HL-60 (cell line): Measurements from ENCODE around the gene PUM2.

Experiments used
- DNase-seq, 2 experiments: peaks; one replicate each; pipeline ENCODE4 v3.0.0-alpha.2; 2010 to 2020; ENCODE audit warnings: low read depth in 1 of 2, low spot score in 1 of 2
- H3K27ac ChIP-seq: fragments of 250-450 bp; sonication (Bioruptor Pico); replicated peaks from 2 replicates; pipeline ENCODE4 v1.5.1; 2020; ENCODE audit warnings: mild to moderate bottlenecking, moderate library complexity
- H3K27me3 ChIP-seq: fragments of 250-450 bp; sonication (Bioruptor Pico); 2 replicates; pipeline ENCODE4 v1.5.1; 2021; ENCODE audit warnings: mild to moderate bottlenecking, moderate library complexity; ENCODE audit not compliant: insufficient read depth, poor library complexity, severe bottlenecking
- H3K4me3 ChIP-seq: replicated peaks from 2 replicates; pipeline ENCODE4 v1.5.1; 2011; ENCODE audit warnings: mild to moderate bottlenecking, control low read depth, low read length; ENCODE audit not compliant: insufficient read depth
- CTCF ChIP-seq: IDR thresholded peaks from one replicate; pipeline ENCODE4 v1.5.1; 2011; ENCODE audit warnings: low read length, control low read depth, inconsistent platforms; ENCODE audit not compliant: insufficient read depth
- GABPA ChIP-seq: IDR thresholded peaks from 2 replicates; pipeline ENCODE4 v1.6.1; 2012; ENCODE audit warnings: low read depth
- POLR2AphosphoS5 ChIP-seq: IDR thresholded peaks from 2 replicates; pipeline ENCODE4 v1.6.1; 2012; ENCODE audit warnings: low read depth
- REST ChIP-seq: IDR thresholded peaks from 2 replicates; pipeline ENCODE4 v1.6.1; 2012; ENCODE audit warnings: low read depth; ENCODE audit not compliant: insufficient replicate concordance
- SPI1 ChIP-seq: IDR thresholded peaks from 2 replicates; pipeline ENCODE4 v1.6.1; 2012; ENCODE audit warnings: low read depth, mild to moderate bottlenecking, borderline replicate concordance

The PUM2 gene

GRCh38 chr2:20200697-20201555 is 149.7 kb downstream of the PUM2 start:
- Histone ChIP-seq H3K4me3 (no peak overlapping the region), H3K27me3 (no peaks in the 10 kb centered on the region), H3K27ac (no peak overlapping the region)
- no peak for DNase-seq
- TF ChIP-seq CTCF (no peak), REST (no peak)

- no peak for DNase-seq
- no peak for TF ChIP-seq SPI1
- TF ChIP-seq GABPA: no peak
- no peak for TF ChIP-seq POLR2AphosphoS5
- H3K4me3 ChIP-seq: no peak overlapping the region
- H3K27ac ChIP-seq: no peak overlapping the region
- H3K27me3 ChIP-seq: no peaks in the 10 kb centered on the region
Measured at GRCh38 chr2:20199633-20200270, 150.9 kb downstream of the PUM2 start.

GRCh38 chr2:20198796-20199632 is 151.6 kb downstream of the PUM2 start:
- H3K27me3 ChIP-seq: no peaks in the 10 kb centered on the region
- H3K4me3 ChIP-seq: no peak overlapping the region
- no peak overlapping the region for H3K27ac ChIP-seq
- no peak for DNase-seq
- TF ChIP-seq GABPA (no peak), SPI1 (no peak), REST (no peak), POLR2AphosphoS5 (no peak), CTCF (no peak)
